ENCODE measurements around the gene PRSS58. TPM values are rescaled to one million over a fixed set of nuclear protein-coding genes. Genes with fewer than 3 reads are reported as not detected.

PRSS58 gene
- total RNA-seq: not detected
- long read RNA-seq: 0 reads

GRCh38 chr7:142257958-142258357, at the start of gene PRSS58:
PRSS58 (minus strand) TSS chr7:142258058; CDS start chr7:142257707, 351 bp downstream.
- Histone ChIP-seq H3K4me3 (no peak within 1 kb of the TSS), H3K27ac (replicated peaks) (no peak within 1 kb of the TSS), H3K27me3 (ENCODE audit: low read depth) (no peaks in the 10 kb centered on the region), H3K36me3 (no peaks in the 10 kb centered on the region), H3K9me3 (replicated peaks) (peaks cover 23% of the 10 kb centered on the region), H3K4me1 (no peaks in the 10 kb centered on the region)
- DNase-seq: no peak
- intact Hi-C loops (cut with micrococcal nuclease): no loop called here
- no peak for TF ChIP-seq CTCF (IDR thresholded peaks at IDR 0.05; ENCODE audit: borderline replicate concordance)

- intact Hi-C loops (cut with micrococcal nuclease): no loop called here
- Histone ChIP-seq H3K4me3 (no peak overlapping the region), H3K27ac (replicated peaks) (no peak overlapping the region), H3K27me3 (ENCODE audit: low read depth) (peaks cover 26% of the 10 kb centered on the region), H3K36me3 (no peaks in the 10 kb centered on the region), H3K4me1 (no peaks in the 10 kb centered on the region), H3K9me3 (replicated peaks) (no peaks in the 10 kb centered on the region)
- no peak for TF ChIP-seq CTCF (IDR thresholded peaks at IDR 0.05; ENCODE audit: borderline replicate concordance)
- DNase-seq: no peak
Observed at GRCh38 chr7:142307246-142307900, 49.5 kb upstream of the PRSS58 start.

- Histone ChIP-seq H3K4me1 (no peaks in the 10 kb centered on the region), H3K9me3 (replicated peaks) (no peaks in the 10 kb centered on the region), H3K27me3 (ENCODE audit: low read depth) (peaks cover 40% of the 10 kb centered on the region), H3K4me3 (no peak overlapping the region), H3K36me3 (no peaks in the 10 kb centered on the region), H3K27ac (replicated peaks) (no peak overlapping the region)
- intact Hi-C loops (cut with micrococcal nuclease): no loop called here
- peak; percentile 23 for TF ChIP-seq CTCF (IDR thresholded peaks at IDR 0.05; ENCODE audit: borderline replicate concordance)
- DNase-seq: no peak
Observed at GRCh38 chr7:142303650-142304049, 45.8 kb upstream of the PRSS58 start.

- no peak for DNase-seq
- H3K36me3 ChIP-seq: no peaks in the 10 kb centered on the region
- intact Hi-C loops (cut with micrococcal nuclease): no loop called here
Observed at GRCh38 chr7:142301923-142302550, 44.2 kb upstream of the PRSS58 start.

GRCh38 chr7:142301299-142301698, 43.4 kb upstream of the PRSS58 start:
- Histone ChIP-seq H3K4me3 (no peak overlapping the region), H3K27me3 (ENCODE audit: low read depth) (peaks cover 38% of the 10 kb centered on the region), H3K4me1 (no peaks in the 10 kb centered on the region), H3K9me3 (replicated peaks) (no peaks in the 10 kb centered on the region), H3K27ac (replicated peaks) (no peak overlapping the region), H3K36me3 (no peaks in the 10 kb centered on the region)
- intact Hi-C loops (cut with micrococcal nuclease): no loop called here
- no peak for TF ChIP-seq CTCF (IDR thresholded peaks at IDR 0.05; ENCODE audit: borderline replicate concordance)
- DNase-seq: no peak

More at GRCh38 chr7:142301923-142302550, 44.2 kb upstream of the PRSS58 start:
- Histone ChIP-seq H3K27me3 (ENCODE audit: low read depth) (peaks cover 41% of the 10 kb centered on the region), H3K27ac (replicated peaks) (no peak overlapping the region), H3K9me3 (replicated peaks) (no peaks in the 10 kb centered on the region), H3K4me3 (no peak overlapping the region), H3K4me1 (no peaks in the 10 kb centered on the region)
- TF ChIP-seq CTCF (IDR thresholded peaks at IDR 0.05; ENCODE audit: borderline replicate concordance): no peak

Measured in left ventricle myocardium inferior (tissue), 1 donor.